Colonic mucosa (tissue), 4 donors: ENCODE data around the gene SULF2. TPM values are rescaled to one million over a fixed set of nuclear protein-coding genes. Genes with fewer than 3 reads are reported as not detected.

Source experiments
- DNase-seq: peaks from one replicate; pipeline ENCODE4 v3.0.0-alpha.2; 2020
- H3K27ac ChIP-seq: fragments of 200-600 bp; one replicate; pipeline ENCODE4 v1.8.0; 2021
- H3K27me3 ChIP-seq: fragments of 200-600 bp; one replicate; pipeline ENCODE4 v1.8.0; 2021
- H3K36me3 ChIP-seq: fragments of 200-600 bp; one replicate; pipeline ENCODE4 v1.8.0; 2021
- H3K4me1 ChIP-seq: fragments of 200-600 bp; one replicate; pipeline ENCODE4 v1.8.0; 2021; ENCODE audit warnings: mild to moderate bottlenecking
- H3K4me3 ChIP-seq: fragments of 200-600 bp; one replicate; pipeline ENCODE4 v1.8.0; 2021
- H3K9ac ChIP-seq, 2 donors: one replicate each; pipeline ENCODE4 v1.7.0; 2013; ENCODE audit warnings: control low read depth in 2 of 2, low read depth in 2 of 2, low read length in 2 of 2
- H3K9me3 ChIP-seq: fragments of 200-600 bp; one replicate; pipeline ENCODE4 v1.8.0; 2021
- intact Hi-C: fragments of 100-400 bp; cut with DNase I; formaldehyde crosslinking; loops from one replicate; pipeline ENCODE4 v1.14.1; 2022
- total RNA-seq, 2 donors: library from RNA; stranded (reverse); fragmentation: NEBNext Ultra II Directional in 1 of 2; extraction: Animal tissue kit (Norgen Biotek cat#: 25700) in 1 of 2; gene quantifications; one replicate each; pipeline ENCODE4 v1.2.1, GENCODE V29; 2021
- TF ChIP-seq, protein P1 (sequence below): fragments of 200-600 bp; IDR thresholded peaks from one replicate; pipeline ENCODE4 v1.8.0; 2022; ENCODE audit warnings: antibody characterized with exemption, mild to moderate bottlenecking
- donor health status: healthy.
- donor health status: DM: no; HTN: no; CAD: no.
- donor health status: DM: no; HTN: no; CAD: no.

Gene SULF2
- total RNA-seq, 2 donors from 2014 or later, result 97.9 to 153 TPM

DNA sequence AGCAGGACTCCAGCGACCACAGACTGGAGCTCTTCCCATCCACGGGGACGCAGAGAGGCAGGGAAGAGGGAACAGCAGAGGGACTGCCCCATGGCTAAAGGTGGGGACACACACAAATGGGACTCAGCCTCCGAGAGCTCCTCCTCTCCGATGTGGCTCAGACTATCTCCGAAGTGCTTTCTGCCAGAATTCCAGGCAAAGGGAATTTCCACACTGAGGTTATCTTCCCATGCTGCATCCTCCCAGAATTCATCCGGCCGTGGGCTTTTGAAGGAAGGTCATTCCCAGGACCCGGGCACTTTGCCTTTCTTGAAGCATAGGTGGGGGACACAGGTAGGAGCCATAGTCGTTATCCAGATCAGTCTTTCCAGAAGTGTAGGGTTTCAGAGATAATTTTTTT is 67.9 kb downstream of the SULF2 start:
- DNase-seq, result no peak
- no peaks in the 10 kb centered on the region for H3K4me1 ChIP-seq
- H3K4me3 ChIP-seq, result no peak overlapping the region
- intact Hi-C loops, result no loop called here
- H3K27me3 ChIP-seq, result no peaks in the 10 kb centered on the region
- TF ChIP-seq, protein P1, sequence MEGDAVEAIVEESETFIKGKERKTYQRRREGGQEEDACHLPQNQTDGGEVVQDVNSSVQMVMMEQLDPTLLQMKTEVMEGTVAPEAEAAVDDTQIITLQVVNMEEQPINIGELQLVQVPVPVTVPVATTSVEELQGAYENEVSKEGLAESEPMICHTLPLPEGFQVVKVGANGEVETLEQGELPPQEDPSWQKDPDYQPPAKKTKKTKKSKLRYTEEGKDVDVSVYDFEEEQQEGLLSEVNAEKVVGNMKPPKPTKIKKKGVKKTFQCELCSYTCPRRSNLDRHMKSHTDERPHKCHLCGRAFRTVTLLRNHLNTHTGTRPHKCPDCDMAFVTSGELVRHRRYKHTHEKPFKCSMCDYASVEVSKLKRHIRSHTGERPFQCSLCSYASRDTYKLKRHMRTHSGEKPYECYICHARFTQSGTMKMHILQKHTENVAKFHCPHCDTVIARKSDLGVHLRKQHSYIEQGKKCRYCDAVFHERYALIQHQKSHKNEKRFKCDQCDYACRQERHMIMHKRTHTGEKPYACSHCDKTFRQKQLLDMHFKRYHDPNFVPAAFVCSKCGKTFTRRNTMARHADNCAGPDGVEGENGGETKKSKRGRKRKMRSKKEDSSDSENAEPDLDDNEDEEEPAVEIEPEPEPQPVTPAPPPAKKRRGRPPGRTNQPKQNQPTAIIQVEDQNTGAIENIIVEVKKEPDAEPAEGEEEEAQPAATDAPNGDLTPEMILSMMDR, result no peak
- H3K27ac ChIP-seq, result no peak overlapping the region
- no peaks in the 10 kb centered on the region for H3K36me3 ChIP-seq
- H3K9ac ChIP-seq, result no peak overlapping the region
- H3K9me3 ChIP-seq, result no peaks in the 10 kb centered on the region

DNA sequence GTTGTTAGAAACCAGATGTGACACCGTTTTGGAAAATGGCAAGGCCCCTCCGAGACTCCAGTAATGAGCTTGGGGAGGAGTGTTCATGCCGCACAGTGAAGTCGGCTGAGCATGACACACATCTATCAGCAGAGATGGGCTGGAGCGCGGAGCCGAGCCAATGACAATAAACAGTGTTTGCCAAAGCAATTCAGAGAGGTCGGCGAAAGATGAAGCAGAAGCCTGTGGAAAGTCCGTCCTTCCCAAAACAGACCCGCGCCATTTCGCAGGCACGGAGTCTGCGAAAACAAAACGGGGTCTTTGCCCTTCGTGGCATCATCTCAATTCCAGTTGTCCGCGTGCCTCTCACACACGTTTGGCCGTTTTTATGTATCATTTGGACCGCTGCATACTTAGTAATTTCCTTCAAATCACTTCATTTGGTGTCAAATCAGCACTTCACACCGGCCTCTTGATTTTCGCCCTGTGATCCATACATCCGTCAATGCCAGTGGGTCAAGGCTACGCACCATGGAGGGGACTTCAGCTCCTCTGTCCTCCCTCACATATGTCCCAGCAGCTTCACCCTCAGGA is 71.3 kb downstream of the SULF2 start:
- Histone ChIP-seq H3K36me3 (no peaks in the 10 kb centered on the region), H3K4me3 (no peak overlapping the region), H3K9me3 (no peaks in the 10 kb centered on the region), H3K4me1 (no peaks in the 10 kb centered on the region), H3K27ac (no peak overlapping the region), H3K9ac (no peak overlapping the region), H3K27me3 (no peaks in the 10 kb centered on the region)
- intact Hi-C loops, result no loop called here
- TF ChIP-seq, protein P1, result no peak
- no peak for DNase-seq

GRCh38 chr20:47713163-47713562 is 72.1 kb downstream of the SULF2 start:
- H3K4me1 ChIP-seq, result no peaks in the 10 kb centered on the region
- TF ChIP-seq, protein P1, result no peak
- no peaks in the 10 kb centered on the region for H3K27me3 ChIP-seq
- DNase-seq, result no peak
- H3K4me3 ChIP-seq, result no peak overlapping the region
- no peak overlapping the region for H3K9ac ChIP-seq
- H3K36me3 ChIP-seq, result no peaks in the 10 kb centered on the region
- no peaks in the 10 kb centered on the region for H3K9me3 ChIP-seq
- intact Hi-C loops, result no loop called here
- no peak overlapping the region for H3K27ac ChIP-seq

DNA sequence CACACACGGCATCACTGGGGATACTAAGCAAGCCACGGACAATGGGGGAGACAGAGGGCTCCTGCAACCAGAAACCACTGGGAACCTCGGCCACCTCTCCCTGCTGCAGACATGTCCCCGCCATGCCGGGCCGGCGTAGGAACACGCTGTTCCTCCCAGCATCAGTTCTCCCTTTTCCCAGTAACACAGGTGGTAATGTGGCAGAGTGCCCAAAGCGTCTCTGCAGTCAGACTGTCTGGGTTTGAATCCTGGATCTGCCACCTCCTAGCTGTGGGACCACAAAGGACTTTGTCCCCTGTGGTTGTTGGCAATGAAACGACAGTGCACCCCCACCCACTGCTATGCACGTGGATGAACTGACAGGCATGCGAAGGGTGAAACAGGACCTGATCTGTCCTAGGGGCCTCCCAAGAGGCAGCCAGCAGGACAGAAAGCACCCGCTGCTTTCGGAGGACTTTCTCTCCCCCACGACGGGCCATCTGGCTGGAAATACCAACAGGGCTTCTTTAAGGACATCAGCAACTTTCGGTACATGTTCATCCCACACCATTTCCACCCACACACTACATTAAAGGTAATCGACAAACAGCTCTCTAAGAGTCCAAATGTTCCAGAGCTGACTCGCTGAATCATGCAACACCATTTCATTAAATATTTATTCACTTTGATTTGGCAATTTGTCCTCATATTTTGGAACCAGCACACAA is 74.1 kb downstream of the SULF2 start:
- no peaks in the 10 kb centered on the region for H3K36me3 ChIP-seq
- no peak overlapping the region for H3K27ac ChIP-seq
- no peak overlapping the region for H3K4me3 ChIP-seq
- no peaks in the 10 kb centered on the region for H3K27me3 ChIP-seq
- H3K4me1 ChIP-seq, result no peaks in the 10 kb centered on the region
- H3K9me3 ChIP-seq, result no peaks in the 10 kb centered on the region
- H3K9ac ChIP-seq, result no peak overlapping the region
- intact Hi-C loops, result no loop called here
- DNase-seq, result no peak
- TF ChIP-seq, protein P1, result no peak

- intact Hi-C loops, result no loop called here
- Histone ChIP-seq H3K4me1 (no peaks in the 10 kb centered on the region), H3K27me3 (no peaks in the 10 kb centered on the region), H3K9ac (no peak overlapping the region), H3K36me3 (no peaks in the 10 kb centered on the region), H3K27ac (no peak overlapping the region), H3K4me3 (no peak overlapping the region), H3K9me3 (no peaks in the 10 kb centered on the region)
- TF ChIP-seq, protein P1, result no peak
- no peak for DNase-seq
Observed at GRCh38 chr20:47710665-47711045, 74.6 kb downstream of the SULF2 start.
